Measurements from ENCODE around the gene ZNF138.
"Not testable (repeated sequence)": the region's sequence is repeated elsewhere in the genome, so short reads cannot be mapped to it uniquely, and the experiment has no call there.

ZNF138 gene

DNA sequence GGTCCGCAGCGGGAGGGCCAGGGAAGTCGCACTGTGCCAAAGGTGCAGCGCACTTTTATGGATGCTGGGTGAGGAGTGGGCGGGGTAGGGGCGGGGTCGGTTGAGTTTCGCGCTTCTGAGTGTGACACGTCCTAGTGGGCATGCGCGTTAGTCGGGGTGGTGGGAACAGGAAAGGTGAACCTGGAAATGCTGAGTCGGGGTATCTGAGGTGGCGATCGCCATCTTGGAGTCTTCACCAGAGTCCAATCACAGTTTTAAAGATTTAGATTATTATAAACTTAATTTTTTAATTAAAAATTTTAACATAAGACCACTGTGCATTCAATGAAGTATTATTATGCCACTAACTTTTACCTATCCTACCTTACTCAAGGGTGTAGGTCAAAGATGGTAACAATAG is 45.7 kb downstream of the ZNF138 start:
- no peak for DNase-seq

DNA sequence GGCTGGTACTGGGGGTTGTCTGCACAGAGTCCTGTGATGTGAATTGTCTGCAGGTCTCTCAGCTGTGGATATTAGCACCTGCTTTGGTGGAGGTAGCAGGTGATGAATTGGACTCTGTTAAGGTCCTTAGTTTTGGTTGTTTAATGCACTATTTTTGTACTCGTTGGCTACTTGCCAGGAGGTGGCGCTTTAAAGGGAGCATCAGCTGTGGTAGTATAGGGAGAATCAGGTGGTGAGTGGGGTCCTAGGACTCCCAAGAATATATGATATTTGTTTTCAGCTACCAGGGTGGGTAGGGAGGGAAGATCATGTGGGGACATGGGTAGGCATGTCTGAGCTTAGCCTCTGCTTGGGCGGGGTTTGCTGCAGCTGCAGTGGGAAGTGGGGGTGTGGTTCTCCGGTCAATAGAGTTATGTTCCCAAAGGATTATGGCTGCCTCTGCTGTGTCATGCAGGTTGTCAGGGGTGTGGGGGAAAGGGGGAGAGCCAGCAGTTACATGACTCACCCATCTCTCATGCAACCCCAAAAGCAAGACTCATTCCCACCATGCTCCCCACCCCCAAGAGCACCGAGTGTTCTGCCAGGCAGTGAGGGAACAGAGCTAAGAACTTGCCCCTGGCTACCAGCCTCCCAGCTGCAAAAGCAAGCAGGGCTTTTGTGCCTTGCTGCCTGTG is 55.2 kb downstream of the ZNF138 start:
- no peak for DNase-seq

DNA sequence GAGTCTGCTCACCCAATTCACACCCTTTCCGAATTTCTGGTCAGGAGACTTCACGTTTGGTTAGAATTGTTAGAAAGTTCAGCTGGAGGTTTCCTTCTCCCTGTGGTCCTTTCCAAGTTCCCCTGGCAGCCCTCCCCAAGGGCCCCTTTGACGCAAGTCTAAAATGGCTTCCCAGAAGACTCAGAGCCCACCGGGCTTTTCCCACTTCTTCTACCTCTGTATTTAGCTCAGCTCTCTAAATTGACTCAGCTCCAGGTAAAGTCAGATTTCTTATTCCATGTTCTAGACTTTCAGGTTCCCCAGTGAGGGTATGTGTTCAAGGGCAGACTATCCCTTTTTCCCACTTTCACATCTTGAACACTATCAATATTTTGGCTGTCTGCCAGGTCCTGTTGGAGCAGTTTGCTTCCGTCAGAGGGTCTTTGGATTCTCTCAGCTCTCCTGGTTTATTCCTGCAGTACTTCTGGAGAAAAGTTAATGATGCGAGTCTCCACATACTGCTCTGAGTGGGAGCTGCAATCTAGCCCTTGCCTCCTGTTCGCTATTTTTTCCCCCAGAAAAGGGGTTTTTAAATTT is 55.8 kb downstream of the ZNF138 start:
- DNase-seq = no peak

DNA sequence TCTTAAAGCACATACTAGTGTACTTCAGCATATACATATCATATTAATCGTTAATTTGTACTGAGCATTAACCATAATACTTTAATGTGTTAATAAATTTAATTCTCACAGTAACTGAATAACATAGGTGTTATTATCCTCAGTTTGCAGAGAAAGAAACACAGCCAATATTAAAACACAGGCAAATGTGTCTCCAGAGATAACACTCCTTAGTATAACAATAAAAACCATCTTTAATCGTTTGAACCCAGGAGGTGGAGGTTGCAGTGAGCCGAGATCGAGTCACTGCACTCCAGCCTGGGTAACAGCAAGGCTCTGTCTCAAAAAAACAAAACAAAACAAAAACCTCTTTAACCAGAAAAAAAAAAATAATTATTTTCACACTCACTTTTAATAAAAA is 59.5 kb downstream of the ZNF138 start:
- no peak for DNase-seq

DNA sequence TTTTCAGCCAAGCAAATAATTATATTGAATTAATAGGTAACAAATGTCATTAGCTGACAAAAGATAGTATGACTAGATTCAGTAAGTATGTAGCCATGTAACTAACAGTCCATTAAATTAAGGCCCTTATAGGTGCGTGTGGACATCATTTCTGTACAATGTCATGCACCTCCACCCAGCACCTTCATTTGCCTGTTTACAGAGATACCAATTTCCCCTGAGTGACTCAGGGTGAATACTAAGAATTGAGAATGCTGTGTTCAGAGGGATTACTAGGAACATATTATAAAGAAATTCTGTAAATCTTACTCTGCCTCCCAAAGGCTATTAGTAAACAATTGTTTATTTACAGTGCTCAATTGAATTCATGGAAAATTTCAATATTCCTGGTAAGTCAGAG is 60.7 kb downstream of the ZNF138 start:
- DNase-seq = no peak

DNA sequence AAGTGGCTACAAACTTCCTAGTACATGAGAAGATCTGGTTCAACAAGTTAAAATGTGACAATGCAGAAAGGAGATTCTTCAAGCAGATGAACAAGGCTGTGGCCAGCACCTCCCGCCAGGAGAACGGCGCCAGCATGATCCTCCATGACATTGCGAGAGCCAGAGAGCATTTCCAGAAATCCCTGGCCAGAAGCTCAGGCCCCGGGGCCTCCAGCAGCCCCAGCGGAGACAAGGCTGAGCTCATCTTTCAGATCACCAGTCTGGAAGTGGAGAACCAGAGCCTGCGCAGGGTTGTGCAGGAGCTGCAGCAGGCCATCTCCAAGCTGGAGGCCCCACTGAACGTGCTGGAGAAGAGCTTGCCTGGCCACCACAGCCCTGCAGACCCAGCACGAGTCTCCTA is 68.8 kb downstream of the ZNF138 start:
- DNase-seq = no peak

DNA sequence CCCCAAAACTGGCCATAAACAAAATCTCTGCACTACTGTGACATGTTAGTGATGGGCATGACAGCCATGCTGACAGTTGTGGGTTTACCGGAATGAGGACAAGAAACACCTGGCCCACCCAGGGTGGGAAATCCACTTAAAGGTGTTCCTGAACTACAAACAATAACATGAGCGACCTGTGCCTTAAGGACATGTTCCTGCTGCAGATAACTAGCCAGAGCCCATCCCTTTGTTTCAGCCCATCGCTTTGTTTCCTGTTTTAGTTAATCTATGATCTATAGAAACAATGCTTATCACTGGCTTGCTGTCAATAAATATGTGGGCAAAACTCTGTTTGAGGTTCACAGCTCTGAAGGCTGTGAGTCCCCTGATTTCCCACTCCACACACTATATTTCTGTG is 69.3 kb downstream of the ZNF138 start:
- not testable (repeated sequence) for DNase-seq

DNA sequence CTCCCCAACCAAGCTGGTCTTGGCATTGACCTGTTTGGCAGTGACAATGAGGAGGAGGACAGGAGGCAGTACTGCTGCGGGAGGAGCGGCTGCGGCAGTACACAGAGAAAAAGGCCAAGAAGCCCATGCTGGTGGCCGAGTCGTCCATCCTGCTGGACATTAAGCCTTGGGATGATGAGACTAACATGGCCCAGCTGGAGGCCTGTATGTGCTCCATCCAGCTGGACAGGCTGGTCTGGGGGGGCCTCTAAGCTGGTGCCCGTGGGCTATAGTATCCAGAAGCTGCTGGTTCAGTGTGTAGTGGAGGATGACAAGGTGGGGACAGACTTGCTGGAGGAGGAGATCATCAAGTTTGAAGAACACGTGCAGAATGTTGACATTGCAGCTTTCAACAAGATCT is 69.7 kb downstream of the ZNF138 start:
- no peak for DNase-seq

DNA sequence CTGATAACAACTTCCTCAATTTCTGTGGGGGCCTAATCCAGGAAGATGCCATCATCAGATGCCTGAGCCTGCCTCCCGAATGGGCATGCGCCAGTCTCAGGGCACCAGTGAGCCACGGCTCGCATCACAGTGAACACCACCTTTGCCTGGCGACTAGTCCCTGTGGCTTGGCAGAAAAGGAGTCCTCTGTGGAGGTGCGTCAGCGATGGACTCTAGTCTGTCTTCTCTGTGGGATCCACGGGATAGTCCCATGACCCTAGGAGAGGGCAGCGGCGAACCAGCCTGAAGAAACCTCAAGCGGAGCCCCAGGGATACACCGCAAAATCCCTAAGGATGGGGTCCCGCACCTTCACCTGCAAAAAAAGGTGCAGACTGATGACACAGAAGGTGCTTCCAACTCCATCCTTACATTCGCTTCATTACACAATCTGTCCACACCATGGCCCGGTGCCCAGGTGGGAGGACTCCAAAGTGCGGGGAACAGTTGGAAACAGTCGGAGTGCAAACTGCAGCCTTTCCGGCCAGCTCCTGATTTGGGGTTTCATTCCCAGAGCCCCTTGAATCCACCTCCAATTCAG is 73.7 kb downstream of the ZNF138 start:
- DNase-seq = no peak

DNA sequence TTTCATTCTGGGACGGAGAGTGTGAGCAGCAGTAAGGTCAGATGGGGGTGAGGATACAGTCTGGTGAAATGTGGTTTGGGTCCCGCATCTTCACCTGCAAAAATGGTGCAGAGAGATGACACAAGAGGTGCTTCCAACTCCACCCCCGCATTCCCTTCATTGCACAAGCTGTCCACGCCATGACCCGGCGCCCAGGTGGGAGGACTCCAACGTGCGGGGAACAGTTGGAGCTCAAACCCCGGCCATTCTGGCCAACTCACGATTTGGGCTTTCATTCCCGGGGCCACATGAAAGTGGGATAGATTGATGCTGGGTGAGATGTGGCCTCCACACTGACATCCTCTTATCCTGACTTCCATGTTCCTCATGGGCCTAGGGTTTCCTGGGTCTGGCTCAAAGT is 74.3 kb downstream of the ZNF138 start:
- no peak for DNase-seq

DNA sequence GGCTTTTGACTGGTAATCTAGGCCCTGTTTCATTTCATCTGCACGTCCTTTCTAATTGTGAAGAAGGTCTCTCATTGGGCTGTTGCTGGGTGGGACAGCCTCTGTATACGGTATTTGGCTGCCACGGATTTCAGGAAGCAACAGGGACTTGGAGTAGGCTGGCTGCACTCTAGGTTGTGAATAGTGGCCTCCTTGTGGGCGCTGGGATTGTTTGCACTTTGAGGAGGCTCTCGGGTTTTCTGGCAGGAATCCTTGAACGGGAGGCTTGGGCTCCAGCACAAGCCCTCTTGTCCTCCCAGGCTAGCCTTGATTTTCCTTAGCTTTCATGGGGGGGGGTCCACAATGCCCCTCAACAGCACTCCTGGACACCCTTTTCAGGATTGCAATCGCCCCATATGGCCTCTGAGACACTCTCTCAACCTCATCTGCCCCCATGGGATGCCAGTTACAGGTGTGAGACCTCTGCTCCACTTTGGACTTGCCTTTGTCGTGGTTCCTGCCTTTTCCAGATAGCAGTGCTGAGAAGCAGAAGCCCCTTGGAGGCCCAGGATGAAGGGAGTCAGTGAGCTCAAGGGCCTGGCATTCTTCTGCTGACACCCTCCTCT is 75.0 kb downstream of the ZNF138 start:
- no peak for DNase-seq

DNA sequence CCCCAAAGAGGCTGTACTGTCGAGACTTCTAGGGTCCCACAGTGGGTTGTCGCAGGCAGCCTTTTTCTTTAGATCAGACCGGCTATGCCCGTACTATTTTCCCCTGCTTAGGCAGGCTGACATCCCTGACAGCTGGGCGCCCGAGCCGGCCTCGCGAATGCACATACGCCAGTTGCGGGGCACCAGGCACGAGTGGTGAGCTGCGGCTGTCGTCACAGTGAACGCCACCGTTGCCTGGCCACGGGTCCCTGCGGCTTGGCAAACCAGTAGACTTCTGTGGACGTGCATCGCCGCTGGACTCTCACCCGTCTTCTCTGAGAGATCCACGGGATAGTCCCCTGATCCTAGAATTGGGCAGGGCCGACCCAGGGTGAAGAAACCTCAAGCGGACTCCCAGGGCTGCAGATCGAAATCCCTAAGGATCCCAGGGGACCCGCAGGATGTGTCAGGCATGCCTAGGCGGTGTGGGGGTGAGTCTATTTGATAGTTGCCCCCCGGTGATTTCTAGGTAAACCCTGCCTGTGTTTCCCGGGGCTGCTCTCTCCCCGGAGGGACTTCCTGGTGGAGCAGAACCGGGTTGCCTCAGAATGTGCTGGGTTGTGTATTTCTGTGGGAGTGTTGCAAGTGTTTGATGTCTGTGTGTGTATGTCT is 75.8 kb downstream of the ZNF138 start:
- DNase-seq = no peak

DNA sequence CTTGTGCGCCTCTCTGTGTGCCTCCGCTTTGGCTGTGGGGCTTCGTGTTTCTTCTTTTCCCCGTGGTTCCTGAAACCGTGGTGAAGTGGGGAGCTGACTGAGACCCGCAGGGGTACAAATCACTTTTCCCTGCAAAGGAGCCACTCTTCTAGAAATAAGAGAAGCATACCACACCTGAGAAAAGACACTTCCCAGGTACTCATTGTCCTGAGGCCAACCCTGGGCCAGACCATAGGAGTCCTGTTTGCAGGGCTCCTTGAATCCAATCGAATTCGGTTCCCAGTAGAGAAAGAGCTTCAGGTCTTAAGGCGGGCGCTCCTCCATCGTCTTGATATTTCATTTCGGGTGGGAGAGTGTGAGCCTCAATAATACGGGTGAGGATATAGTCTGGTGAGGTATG is 76.4 kb downstream of the ZNF138 start:
- DNase-seq = no peak

DNA sequence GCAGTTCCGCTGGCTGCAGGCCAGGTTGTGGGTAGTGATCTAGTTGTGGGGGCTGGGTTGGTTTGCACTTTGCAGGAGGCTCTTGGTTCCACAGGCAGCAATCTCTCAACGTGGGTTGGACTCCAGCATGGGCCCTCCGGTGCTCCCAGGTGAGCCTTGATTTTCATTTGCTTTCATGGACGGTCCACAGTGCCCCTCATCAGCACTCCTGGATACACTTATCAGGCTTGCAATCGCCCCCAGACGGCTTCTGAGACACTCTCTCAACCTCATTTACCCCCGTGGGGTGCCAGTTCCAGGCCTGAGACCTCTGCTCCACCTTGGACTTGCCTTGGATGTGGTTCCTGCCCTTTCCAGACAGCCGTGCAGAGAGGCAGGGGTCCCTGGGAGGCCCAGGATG is 77.5 kb downstream of the ZNF138 start:
- no peak for DNase-seq

DNA sequence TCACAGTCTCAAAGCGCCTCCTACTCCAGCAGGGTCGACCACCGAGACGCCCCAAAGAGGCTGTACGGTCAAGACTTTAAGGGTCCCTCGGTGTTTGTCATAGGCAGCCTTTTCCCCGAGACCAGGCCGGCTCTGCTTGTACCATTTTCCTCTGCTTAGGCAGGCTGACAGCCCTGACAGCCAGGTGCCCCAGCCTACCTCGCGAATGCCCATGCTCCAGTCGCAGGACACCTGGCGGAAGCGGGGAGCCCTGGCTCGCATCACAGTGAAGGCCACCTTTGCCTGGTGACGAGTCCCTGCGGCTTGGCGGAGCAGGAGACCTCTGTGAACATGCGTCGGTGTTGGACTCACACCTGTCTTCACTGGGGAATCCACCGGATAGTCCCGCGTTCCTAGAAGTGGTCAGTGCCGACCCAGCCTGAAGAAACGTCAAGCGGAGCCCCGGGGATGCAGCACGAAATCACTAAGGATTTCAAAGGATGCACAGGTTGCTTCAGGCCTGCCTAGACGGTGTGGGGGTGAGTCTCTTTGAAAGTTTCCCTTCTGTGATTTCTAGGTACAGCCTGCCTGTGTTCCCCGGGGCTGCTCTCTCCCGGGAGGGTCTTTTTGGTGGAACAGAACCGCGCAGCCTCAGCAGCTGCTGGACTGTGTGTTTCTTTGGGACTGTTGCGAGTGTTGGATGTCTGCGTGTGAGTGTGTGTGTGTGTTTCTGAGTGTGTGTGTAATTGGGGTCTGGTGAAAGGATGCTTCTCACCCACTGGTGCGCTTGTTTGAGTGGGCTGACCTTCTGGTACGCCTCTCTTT is 78.3 kb downstream of the ZNF138 start:
- DNase-seq = no peak

DNA sequence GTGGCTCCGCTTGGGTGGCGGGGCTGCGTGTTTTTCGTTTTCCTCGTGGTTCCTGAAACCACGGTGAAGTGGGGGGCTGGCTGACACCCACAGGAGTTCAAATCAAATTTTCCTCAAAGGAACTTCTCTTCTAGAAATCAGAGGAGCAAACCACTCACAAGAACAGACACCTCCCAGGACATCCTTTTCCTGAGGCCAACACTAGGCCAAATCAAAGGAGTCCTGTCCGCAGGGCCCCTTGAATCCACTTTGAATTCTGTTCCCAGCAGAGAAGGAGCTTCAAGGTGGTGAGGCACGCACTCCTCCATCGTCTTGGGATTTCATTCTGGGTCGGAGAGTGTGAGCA is 78.9 kb downstream of the ZNF138 start:
- no peak for DNase-seq

DNA sequence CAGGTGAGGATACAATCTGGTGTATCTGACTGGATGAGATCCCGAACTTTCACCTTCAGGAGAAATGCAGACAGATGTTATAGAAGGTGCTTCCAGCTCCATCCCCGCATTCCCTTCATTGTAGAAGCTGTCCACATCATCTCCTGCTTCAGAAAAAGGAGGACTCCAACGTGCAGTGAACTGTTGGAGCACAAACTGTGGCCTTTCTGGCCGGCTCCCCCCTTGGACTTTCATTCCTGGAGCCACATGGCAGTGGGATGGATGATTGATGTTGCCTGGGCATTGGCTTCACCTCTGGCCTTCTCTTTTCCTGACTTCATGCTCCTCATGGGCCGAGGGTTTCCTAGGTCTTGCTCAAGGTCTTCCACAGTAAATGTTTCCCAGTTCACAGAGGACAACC is 79.3 kb downstream of the ZNF138 start:
- DNase-seq = no peak

DNA sequence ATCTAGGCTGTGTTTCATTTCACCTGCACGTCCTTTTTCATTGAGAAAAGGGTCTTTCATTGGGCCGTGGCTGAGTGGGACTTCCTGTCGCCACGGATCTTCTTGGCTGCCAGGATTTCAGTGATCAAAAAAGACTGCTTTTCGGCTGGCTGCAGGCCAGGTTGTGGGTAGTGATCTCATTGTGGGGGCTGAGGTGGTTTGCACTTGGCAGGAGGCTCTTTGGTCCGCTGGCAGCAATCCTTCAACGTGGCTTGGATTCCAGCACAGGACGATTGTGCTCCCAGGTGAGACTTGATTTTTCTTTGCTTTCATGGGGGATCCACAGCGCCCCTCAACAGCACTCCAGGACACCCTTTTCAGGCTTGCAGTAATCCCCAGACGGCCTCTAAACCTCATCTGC is 79.9 kb downstream of the ZNF138 start:
- DNase-seq = no peak

DNA sequence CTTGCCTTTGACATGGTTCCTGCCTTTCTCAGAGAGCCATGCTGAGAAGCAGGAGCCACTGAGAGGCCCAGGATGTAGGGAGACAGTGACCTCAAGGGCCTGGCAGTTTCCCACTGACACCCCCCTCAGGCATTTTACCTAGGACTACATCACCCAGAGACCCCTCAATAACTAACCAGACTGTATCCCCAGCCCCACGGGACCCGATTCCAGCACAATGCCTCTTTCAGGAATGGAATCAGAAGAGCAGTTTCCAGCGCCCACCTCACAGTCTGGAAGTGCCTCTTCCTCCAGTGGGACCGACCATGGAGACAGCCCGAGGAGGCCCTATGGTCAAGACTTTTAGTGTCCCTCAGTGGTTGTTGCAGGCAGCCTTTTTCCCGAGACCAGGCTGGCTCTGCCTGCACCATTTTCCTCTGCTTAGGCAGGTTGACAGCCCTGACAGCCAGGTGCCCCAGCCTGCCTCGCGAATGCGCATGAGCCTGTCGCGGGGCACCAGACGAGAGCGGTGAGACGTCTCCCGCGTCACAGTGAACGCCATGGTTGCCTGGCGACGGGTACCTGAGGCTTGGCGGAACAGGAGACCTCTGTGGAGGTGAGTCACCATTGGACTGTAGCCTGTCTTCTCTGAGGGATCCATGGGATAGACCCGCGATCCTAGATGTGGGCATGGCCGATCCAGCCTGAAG is 80.5 kb downstream of the ZNF138 start:
- DNase-seq = no peak

DNA sequence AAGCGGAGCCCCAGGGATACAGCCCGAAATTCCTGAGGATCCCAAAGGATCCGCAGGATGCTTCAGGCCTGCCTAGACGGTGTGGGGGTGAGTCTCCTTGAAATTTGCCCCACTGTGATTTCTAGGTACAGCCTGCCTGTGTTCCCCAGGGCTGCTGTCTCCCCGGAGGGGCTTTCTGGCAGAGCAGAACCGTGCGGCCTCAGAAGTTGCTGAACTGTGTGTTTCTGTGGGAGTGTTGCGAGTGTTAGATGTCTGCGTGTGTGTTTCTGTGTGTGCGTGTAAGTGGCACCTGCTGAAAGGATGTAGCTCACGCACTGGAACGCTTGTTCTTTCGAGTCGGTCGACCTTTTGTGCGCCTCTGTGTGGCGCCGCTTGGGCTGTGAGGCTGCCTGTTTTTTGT is 81.0 kb downstream of the ZNF138 start:
- DNase-seq = no peak

DNA sequence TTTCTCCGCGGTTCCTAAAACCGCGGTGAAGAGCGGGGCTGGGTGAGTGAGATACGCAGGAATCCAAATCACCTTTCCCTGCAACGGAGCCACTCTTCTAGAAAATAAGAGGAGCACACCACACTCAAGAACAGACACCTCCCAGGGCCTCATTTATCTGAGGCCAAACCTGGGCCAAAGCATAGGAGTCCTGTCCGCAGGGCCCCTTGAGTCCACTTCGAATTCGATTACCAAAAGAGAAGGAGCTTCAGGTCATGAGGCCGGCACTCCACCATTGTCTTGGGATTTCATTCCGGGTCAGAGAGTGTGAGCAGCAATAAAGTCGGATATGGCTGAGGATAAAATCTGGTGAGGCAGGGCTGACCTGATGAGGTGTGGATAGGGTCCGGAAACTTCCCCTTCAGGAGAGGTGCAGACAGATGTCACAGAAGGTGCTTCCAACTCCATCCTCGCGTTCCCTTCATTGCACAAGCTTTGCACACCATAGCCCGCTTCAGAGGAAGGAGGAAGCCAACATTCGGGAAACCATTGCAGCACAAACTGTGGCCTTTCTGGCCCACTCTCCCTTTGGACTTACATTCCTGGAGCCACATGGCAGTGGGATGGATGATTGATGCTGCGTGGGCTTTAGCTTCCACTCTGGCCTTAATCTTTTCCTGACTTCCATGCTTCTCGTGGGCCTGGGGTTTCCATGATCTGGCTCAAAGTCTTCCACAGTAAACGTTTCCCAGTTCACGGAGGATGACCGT is 81.6 kb downstream of the ZNF138 start:
- no peak for DNase-seq

All from activated naive CD4-positive, alpha-beta T cell treated with Interleukin-2 at 50 U/mL for 16 hours (primary cell).